ENCODE data around the gene NTSR1.

Gene NTSR1

GRCh38 chr20:62708591-62709536, at the start of gene NTSR1:
NTSR1 (plus strand) TSS chr20:62708836; CDS start chr20:62709208, 372 bp downstream.
- no peak for DNase-seq

GRCh38 chr20:62659488-62660239, 49.0 kb upstream of the NTSR1 start:
- no peak for DNase-seq

- DNase-seq, result no peak
Observed at GRCh38 chr20:62660240-62660615, 48.4 kb upstream of the NTSR1 start.

GRCh38 chr20:62660768-62661167, 47.9 kb upstream of the NTSR1 start:
- DNase-seq, result no peak

- no peak for DNase-seq
Observed at GRCh38 chr20:62661647-62662046, 47.0 kb upstream of the NTSR1 start.

- DNase-seq, result no peak
Observed at GRCh38 chr20:62662422-62662821, 46.2 kb upstream of the NTSR1 start.

GRCh38 chr20:62663145-62664018, 45.3 kb upstream of the NTSR1 start:
- DNase-seq, result no peak

- no peak for DNase-seq
Observed at GRCh38 chr20:62664019-62664971, 44.3 kb upstream of the NTSR1 start.

- no peak for DNase-seq
Observed at GRCh38 chr20:62665153-62665754, 43.4 kb upstream of the NTSR1 start.

GRCh38 chr20:62665826-62666735, 42.6 kb upstream of the NTSR1 start:
- no peak for DNase-seq

GRCh38 chr20:62666736-62667529, 41.7 kb upstream of the NTSR1 start:
- DNase-seq, result no peak

- DNase-seq, result no peak
Observed at GRCh38 chr20:62667530-62668440, 40.9 kb upstream of the NTSR1 start.

- DNase-seq, result peak; percentile 85
Observed at GRCh38 chr20:62668441-62669027, 40.1 kb upstream of the NTSR1 start.

- no peak for DNase-seq
Observed at GRCh38 chr20:62669249-62669648, 39.4 kb upstream of the NTSR1 start.

GRCh38 chr20:62670156-62670555, 38.5 kb upstream of the NTSR1 start:
- no peak for DNase-seq

GRCh38 chr20:62670998-62671397, 37.6 kb upstream of the NTSR1 start:
- DNase-seq, result no peak

GRCh38 chr20:62671765-62672164, 36.9 kb upstream of the NTSR1 start:
- DNase-seq, result no peak

- no peak for DNase-seq
Observed at GRCh38 chr20:62674370-62674769, 34.3 kb upstream of the NTSR1 start.
